ENCODE data around the gene GRM2.

GRM2 gene

DNA sequence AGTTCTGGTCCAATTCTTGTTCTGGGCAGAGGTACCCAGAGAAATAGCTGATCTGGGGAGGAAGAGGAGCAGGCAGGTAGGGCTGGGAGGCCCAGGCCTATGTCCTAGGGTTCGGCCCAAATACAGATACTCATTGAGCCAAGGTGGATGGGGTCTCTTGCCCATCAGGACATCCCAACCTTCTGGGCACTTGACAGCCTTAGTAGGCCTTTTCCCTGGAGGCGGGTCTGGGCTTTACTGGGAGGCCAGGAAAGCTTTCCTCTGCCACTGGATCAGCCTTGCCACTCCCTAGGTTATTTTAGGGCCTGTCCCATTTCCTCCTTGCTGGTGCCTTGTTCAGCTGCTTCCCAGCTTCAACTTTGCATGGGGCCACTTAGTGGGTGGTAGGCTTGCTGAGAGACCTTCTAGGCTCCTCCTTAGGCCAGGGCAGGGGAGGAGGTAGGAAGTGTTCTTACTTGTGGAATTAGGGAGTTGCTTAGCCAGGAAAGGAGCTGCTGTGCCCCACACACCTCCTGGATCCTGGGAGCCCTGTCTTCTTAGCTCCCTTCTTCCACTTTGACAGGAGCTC is 26.1 kb upstream of the GRM2 start:
- no peak for DNase-seq

DNA sequence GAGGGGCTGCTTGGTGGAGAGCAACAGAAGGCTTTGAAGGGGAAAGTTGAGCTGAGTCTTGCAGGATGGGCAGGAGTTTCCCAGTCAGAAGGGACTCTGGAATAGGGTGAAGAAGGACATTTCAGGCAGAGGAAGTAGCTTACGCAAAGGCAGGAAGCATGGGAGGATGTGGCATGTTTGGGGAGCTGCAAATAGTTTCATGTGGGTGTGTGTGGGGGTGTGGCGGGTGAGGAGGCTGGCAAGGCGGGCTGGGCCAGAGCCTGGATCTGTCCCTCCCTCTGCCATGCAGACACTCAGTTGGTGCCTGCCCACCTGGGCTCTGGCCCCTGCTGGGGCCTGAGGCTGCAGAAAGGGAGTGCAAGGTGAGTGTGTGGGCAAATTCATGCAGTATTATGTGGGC is 25.4 kb upstream of the GRM2 start:
- peak; percentile 16 for DNase-seq

DNA sequence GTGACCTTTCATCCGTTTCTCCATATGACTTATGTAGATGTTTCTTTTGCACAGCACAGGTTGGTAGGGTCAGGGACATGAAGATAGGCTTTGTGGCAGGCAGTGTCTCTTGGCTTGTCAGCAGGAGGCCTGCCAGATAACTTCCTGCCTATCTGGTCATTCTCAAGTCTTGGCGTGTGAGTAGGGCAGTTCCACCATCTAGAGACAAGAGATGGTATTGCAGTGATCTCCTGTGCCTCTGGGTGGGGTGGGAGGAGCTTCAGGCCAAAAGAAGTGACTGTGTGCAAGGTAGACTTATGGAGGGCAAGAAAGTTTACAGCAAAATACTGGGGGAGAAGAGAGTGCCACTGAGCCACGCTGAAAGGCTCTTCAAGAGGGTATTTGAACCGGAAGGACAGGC is 24.8 kb upstream of the GRM2 start:
- DNase-seq = peak; percentile 51

DNA sequence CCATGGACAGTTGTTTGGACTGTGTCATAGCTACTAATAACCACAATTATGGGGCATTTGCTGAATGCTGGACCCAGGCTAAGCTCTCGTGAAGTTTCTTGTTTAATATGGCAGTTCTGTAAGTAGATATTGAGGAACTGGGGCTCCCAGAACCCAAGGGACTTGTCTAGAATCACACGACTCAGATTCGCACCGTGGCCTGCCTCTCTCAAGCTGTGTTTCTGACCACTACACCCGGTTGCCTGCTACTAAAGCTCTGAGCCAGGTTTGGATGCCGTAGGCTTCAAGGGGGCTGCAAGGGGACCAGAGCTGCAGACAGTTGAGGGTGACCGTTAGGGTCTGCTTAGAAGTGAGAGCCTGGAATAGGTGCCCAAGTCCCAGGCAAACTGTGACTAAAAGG is 24.3 kb upstream of the GRM2 start:
- no peak for DNase-seq

DNA sequence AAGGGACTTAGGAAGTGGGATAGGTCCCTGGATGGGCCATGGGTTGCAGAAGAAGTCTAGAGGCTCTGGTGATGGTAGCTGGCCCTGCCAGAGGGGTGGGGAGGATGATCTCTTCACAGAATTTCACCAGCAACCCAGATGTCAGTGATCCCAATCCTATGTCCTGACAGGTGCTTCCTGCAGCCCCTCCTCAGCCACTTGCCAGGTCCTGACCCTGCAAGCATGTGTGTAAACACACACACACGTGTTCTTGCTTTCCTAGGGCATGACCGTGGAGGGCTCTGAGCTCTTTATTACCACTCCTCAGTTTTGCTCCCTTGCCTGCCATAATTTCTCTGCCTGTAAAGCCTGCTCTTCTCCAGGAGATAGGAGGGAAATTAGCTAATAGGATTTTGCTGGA is 23.3 kb upstream of the GRM2 start:
- DNase-seq = no peak

DNA sequence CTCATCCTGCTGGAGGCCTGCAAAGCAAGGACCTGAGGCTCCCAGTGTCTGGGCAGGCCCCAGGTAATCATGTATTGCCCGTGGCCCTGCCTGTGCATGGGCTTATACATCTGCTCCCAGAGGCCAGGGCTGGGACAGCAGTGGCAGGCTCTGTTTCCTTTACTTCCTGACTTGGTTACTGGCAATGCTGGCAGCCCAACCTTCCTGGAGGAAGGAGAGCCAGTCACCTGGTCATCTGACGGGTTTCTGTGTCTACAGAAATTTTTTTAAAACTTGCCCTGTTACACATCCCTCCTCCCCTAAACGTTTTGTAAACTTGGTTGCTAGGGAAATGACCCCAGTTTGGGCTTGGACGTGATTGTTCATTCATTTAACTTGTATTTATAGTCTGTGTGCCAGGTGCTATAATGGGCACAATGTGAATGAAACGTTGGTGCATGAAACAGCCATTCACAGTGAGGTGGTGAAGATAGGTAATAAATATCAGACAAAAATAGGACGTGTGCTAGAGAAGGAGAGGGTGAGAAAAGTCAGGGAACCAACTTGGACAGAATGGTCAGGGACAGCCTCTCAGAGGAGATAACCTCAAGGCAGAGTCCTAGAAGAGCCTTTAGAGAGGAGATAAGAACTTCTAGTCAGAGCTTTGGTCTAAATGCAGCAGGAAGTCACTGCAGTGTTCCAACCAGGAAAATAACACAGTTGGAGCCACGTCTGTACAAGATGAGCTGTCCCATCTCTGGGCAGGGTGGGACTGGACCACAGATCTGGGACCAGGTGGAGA is 21.7 kb upstream of the GRM2 start:
- no peak for DNase-seq

DNA sequence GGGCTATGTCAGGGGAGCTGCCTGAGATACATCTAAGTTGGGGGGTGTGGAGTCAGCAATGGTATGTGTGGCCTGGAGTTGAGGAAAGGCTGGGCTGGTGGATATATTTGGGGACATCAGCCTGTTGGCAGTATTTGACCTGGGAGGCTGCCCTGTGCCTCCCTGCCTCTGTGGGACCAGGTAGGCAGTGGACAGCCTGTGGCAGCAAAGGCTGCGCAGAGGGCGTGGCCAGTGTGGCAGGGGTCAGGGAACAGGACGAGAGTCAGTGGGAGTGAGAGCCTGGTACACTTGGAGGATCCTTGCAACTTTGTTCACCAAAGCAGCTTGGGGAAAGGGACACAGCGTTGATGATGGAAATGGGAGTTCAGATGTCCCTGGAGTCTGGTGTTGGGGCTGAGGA is 20.8 kb upstream of the GRM2 start:
- DNase-seq = no peak

DNA sequence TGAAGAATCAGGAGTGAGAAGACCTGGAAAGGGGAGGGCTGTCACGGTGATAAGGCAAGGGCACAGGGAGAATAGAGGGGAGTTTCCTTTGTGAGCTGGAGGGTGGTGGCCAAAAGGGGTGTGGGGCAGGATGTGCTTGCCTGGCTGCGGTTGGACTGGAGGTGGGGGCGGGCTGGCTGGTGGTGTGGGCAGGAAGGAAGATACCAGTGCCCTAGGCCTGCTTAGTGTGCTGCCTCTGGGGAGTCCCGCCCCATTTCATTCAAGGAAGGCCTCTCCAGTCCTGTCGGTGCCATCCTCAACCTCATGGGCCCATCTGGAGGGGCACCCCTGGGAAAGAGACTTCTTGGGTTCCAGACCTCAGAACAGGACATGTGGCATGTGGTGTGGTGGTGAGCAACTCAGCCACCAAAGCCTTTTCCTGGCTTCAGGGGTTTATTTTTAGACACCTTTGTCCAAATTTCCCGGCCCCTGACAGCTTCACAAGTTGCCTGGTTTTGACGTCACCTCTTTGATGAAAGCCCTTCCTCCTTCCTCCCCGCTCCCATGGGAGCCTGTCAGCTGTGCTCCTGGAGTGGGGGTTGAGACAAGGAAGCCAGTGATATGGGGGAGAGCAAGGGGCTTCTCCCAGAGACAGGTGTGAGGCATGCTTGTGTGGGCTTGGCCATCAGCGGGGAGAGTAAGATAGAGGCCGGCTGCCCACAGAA is 20.2 kb upstream of the GRM2 start:
- peak; percentile 70 for DNase-seq

DNA sequence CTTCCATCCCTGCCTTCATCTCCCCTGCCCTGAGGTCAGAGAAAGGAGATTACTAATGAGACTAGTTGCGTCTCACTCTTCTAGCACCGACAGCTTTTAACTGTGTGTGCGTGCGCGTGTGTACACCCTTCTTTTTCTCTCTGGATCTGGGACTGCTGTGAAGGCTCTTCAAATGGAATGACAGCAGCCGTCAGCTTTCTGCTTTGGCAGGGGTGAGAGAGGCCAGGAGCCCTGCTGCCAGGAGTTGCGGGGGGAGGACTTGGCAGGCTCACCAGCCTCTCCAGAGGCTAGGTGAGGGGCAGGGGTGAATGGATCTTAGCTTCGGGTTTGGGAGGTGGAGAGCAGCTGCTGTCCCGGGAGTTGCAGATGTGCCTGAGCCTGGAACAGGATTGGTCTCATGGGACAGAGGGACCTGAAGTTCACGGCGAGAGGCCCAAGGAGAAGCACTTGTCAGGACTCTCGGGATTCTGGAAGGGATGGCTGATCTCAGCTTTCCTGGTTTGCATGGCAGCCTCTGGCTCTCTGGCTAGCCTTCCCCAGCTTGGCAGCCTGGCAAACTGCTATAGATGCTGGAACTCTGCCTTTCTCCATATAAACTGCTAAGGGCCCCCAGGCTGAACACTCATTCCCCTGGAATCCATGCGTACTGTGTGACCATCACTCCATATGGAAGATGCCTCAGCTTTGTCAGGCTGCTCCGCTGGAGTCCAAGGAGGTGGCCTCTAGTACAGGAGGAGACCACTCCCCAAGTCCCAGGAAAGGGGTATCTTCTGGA is 19.2 kb upstream of the GRM2 start:
- DNase-seq = no peak

DNA sequence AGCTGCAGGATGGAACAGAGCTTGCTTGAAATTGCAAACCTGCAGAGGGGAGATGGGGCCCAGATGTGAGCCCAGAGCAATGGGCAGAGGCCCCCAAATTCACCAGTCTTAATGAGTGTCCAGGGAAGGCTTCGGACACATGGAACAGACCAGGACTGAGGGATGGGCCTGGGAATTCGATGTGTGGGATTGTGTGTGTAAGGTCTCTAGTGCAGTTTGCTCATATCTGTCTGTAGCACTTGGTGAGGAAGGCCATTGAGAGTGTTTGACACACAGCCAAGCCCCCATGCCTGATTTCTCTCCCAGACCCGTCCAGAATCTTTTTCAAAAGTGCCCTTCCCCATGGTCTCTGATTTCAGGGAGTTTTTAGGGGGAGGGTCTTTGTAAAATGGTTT is 18.7 kb upstream of the GRM2 start:
- no peak for DNase-seq

DNA sequence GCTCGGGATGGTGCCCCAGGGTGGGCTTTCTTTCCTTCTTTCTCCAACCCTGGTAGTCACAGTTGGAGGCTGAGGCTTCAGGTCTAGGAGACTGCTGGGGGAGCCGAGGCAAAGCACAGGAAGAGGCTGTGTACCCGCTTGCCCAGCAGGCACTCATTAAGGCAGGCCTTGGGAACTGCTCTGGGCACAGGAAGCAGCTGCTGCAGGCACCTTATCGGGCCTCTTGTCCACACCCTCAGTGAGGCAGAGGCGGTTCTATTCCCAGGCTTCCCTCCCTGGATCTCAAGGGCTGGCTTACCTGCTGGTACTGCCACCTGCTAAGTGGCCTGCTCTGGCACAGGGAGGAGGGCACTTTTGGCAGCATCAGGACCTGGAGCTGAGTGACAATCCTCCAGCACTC is 15.8 kb upstream of the GRM2 start:
- DNase-seq = no peak

DNA sequence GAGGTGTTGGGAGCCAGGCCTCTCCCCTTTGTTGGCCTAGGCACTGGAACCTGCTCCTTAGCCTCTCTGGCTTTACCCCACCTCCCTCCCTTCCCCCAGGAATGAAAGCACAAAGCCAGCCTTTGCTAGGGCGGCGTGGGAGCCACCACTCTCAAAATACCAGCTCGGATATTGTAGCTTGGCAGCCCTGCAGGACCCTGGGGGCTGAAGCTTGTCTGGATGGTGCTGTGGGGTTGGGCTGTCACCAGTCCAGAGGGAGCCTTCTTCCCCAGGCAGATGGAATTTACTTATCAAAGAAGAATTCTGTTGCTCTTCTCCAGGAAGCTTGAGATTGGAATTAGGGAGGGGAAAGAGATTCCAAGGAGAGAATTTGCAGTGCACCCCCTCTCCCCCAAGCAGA is 14.9 kb upstream of the GRM2 start:
- no peak for DNase-seq

DNA sequence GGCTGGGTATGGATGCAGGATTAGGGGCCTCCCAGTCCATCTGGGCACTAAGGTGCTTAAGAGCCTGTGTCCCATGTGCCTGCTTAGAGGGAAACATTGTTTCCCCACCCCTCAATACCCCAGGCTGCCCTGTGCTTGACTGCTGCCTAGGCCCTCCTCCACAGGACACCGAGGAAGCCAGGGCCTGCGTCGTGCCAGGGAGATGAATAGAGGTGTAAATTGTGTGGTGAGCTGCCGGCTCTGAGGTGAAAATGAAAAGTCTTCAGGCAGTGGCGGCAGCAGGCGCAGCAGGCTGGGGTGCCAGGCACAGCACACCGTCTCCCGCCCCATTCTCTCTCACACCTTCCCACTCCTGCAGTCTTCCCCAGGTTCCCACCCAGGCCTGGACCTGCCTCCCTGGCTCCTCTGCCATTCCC is 13.9 kb upstream of the GRM2 start:
- no peak for DNase-seq

DNA sequence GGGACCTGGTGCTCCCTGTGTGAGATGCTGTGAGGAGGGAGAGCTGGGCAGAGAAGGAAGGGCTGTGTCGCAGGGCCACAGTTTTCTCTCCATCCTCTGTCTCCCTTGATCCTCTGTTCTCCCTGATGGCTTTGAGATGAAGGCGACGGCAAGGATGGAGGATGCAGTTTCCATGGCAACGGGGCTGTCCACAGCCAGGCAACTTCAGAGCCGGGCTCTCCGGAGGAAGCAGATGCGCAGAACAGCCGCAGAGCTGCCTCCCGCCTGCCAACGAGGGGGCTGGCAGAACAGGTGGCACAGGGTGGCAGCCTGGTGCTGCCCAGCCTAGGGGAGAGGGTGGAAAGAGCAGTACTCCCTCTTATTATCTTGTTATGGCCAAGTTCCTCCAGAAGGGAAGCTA is 9.9 kb upstream of the GRM2 start:
- DNase-seq = no peak

DNA sequence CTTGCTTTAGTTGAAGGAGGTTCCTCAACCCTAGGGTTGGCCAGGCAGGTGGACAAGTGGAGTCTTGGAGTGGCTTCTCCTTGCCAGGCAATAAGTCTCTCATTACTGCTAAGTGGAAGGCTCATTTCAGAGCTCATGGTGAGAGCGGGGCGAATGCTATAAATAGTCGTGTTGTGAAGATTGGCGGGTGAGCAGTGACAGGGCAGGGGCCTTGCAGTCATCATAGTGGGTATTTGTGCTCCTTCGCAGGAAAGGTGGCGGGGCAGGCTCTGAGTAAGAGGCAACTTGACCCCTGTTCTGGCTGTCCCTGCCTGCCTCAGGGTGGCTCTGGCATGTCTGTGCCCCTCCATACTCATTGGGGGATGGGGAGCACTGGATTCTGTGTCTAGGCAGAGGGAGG is 8.7 kb upstream of the GRM2 start:
- DNase-seq = no peak

DNA sequence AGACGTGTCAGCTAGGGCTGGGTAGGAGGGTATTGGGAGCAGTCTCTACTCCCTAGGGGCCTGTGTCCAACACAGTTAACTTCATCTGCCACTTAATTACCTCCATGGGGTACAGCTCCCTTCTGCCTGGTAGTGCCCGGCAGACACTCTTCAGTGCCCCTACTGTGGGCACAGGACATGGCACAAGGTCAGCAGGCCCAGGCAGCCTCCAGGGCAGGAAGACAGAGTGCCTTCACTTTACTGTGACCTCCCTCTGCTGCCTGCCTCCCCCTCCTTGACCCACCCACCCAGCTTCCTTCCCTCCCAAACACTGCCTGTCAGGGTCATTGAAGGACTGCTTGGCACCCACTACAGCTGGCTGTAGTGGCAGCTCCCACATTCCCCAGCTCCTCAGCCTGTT is 6.5 kb upstream of the GRM2 start:
- DNase-seq = no peak

DNA sequence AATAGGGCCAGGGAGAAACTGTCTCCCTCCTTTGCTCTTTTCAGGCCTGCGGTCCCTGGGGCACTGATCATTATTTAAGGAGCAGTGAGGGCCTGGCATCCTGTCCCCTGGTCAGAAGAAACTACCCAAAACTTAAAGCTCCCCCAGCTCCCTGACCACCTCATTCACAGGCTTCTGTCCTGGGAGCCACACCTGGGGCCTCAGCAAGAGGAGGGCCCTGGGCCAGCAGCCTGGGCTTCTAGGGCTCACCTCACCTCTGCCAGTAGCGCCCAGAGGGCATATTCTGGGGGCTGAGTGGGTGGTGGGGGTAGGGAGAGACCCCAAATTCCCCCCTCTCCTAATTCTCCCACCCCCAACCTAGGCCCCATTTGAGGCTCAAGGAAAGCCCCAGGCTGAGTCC is 4.7 kb upstream of the GRM2 start:
- DNase-seq = no peak

DNA sequence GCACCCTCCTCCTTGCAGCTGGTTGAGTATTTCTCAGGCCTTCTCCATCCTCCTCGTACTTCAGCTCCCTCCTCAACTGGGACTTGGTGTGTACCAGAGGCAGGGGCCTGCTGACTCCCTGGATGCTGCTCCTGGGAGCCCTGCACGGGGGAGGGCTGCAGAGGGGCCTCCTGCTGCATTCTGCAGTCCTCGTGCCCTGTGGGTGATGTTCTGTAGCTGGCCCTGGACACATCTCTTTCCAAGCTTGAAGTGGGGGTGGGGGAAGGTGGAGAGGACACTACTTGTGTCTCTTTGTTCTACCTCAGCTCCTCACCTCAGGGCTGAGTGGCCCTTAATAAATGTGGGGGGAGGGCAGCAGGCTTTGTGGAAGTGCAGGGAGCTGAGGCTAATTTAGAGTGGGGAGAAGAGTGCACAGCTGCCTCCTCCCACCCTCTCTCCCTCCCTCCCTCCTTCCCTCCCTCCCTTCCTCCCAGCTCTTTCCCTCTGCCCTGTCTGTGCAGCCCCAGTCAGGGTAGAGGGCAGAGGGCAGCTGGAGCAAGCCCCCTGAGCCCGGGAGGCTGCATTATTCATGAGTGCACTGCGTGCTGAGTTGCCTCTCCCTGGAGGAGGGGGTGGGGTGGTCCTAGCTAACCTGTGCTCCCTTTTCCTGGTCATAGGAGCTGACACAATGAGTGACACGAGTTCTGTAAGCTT is 3.7 kb upstream of the GRM2 start:
- DNase-seq = no peak

DNA sequence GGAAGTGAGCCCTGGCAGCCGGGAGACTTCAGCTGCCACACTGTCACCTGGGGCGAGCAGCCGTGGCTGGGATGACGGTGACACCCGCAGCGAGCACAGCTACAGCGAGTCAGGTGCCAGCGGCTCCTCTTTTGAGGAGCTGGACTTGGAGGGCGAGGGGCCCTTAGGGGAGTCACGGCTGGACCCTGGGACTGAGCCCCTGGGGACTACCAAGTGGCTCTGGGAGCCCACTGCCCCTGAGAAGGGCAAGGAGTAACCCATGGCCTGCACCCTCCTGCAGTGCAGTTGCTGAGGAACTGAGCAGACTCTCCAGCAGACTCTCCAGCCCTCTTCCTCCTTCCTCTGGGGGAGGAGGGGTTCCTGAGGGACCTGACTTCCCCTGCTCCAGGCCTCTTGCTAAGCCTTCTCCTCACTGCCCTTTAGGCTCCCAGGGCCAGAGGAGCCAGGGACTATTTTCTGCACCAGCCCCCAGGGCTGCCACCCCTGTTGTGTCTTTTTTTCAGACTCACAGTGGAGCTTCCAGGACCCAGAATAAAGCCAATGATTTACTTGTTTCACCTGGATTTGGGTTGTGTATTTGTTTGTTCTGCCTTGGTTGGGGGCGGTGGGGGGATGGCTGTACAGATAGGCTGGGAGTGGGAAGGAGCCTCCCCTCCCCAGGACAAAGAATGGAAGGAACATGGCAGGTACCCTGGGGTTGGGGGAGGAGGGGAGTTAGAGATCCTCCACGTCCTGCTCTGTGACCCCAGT is 2.9 kb upstream of the GRM2 start:
- DNase-seq = no peak

DNA sequence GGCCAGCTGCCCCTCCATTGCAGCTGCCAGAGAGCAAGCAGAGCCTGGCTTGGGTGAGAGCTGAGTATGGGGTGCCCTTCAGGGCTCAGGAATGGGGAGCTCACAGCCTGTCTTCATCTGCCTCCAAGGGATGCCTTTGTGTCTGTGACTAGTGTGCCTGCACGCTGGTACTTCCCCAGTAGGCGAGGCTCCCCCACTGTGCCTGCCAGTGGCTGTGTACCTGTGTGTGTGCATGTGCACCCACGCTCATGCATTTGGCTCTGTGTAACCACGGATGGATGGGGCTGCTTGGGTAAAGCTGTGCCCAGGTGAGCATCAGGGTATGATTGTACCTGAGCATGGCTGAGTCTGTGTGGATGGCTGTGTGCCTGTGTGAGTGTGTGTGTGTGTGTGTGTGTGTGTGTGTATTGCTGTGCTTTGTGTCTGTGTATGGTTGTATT is 2.3 kb upstream of the GRM2 start:
- no peak for DNase-seq

DNA sequence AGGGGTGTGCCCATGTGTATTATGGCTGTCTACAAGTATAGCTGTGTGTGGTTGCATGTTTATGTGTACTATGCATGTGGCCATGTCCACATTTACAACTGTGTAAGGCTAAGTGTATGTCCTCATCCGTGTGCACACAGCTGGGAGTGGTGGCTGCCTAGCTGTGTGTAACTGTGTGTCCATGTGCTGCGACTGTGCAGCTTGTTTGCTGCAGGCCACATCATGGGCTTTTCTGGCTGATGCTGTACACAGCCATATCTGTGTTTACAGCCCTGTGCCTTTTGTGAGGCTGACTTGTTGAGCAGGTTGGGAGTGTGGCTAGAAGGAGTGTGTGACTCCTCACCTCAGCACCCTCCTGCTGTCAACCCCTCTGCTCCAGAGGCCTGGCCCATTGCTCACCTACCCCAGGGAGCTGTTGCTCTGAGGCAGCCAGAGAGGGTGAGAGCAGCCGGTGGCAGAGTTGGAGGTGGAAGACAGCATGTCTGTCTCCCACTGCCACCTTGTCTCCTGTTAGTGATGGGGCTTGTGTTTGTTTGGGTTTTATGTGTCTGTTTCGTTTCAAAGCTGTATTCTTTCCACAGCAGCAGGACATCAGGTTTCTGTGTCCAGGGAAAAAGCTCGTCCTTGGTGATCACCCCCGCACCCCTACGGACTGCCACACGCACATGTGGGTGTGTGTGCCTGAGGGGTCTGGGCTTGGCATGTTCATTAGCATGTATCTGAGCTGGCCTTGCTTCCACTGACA is 1.4 kb upstream of the GRM2 start:
- no peak for DNase-seq

All from KG1 (cell line).